Measurements from ENCODE around the gene CFAP251.

Gene CFAP251

GRCh38 chr12:122005252-122005776 is 86.9 kb downstream of the CFAP251 start:
- TF ChIP-seq, protein P1, sequence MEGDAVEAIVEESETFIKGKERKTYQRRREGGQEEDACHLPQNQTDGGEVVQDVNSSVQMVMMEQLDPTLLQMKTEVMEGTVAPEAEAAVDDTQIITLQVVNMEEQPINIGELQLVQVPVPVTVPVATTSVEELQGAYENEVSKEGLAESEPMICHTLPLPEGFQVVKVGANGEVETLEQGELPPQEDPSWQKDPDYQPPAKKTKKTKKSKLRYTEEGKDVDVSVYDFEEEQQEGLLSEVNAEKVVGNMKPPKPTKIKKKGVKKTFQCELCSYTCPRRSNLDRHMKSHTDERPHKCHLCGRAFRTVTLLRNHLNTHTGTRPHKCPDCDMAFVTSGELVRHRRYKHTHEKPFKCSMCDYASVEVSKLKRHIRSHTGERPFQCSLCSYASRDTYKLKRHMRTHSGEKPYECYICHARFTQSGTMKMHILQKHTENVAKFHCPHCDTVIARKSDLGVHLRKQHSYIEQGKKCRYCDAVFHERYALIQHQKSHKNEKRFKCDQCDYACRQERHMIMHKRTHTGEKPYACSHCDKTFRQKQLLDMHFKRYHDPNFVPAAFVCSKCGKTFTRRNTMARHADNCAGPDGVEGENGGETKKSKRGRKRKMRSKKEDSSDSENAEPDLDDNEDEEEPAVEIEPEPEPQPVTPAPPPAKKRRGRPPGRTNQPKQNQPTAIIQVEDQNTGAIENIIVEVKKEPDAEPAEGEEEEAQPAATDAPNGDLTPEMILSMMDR (conservative IDR thresholded peaks at IDR 0.05; ENCODE audit: low read depth, low read length): no peak
- no peak for DNase-seq (ENCODE audit: low read depth)
- no peak overlapping the region for H3K4me3 ChIP-seq (ENCODE audit: low read depth, low read length)

GRCh38 chr12:122006186-122006926 is 88.0 kb downstream of the CFAP251 start:
- TF ChIP-seq, protein P1 (conservative IDR thresholded peaks at IDR 0.05; ENCODE audit: low read depth, low read length): no peak
- H3K4me3 ChIP-seq (ENCODE audit: low read depth, low read length): no peak overlapping the region
- no peak for DNase-seq (ENCODE audit: low read depth)

GRCh38 chr12:122009741-122010140 is 91.3 kb downstream of the CFAP251 start:
- no peak overlapping the region for H3K4me3 ChIP-seq (ENCODE audit: low read depth, low read length)
- no peak for DNase-seq (ENCODE audit: low read depth)
- TF ChIP-seq, protein P1 (conservative IDR thresholded peaks at IDR 0.05; ENCODE audit: low read depth, low read length): no peak

- TF ChIP-seq, protein P1 (conservative IDR thresholded peaks at IDR 0.05; ENCODE audit: low read depth, low read length): no peak
- H3K4me3 ChIP-seq (ENCODE audit: low read depth, low read length): no peak overlapping the region
- DNase-seq (ENCODE audit: low read depth): no peak
Observed at GRCh38 chr12:122012184-122012583, 93.8 kb downstream of the CFAP251 start.

GRCh38 chr12:122013136-122013535 is 94.7 kb downstream of the CFAP251 start:
- no peak overlapping the region for H3K4me3 ChIP-seq (ENCODE audit: low read depth, low read length)
- no peak for DNase-seq (ENCODE audit: low read depth)
- TF ChIP-seq, protein P1 (conservative IDR thresholded peaks at IDR 0.05; ENCODE audit: low read depth, low read length): no peak

GRCh38 chr12:122013791-122014590 is 95.6 kb downstream of the CFAP251 start:
- TF ChIP-seq, protein P1 (conservative IDR thresholded peaks at IDR 0.05; ENCODE audit: low read depth, low read length): no peak

More at GRCh38 chr12:122013791-122014590, 95.6 kb downstream of the CFAP251 start:
- H3K4me3 ChIP-seq (ENCODE audit: low read depth, low read length): no peak overlapping the region
- no peak for DNase-seq (ENCODE audit: low read depth)
